Adipose tissue (tissue), 3 donors: ENCODE data around the gene CDC42SE1. TPM values are rescaled to one million over a fixed set of nuclear protein-coding genes. Genes with fewer than 3 reads are reported as not detected.

Experiments
- H3K27ac ChIP-seq: one replicate; pipeline ENCODE4 v1.5.1; 2013; ENCODE audit warnings: low read depth, low read length
- WGBS, 3 donors: extraction: QIAGEN DNeasy Blood & Tissue Kit; methylation state at CpG; one replicate each; pipeline ENCODE4 v1.1.7; 2013; 5-methylcytosine and 5-hydroxymethylcytosine counted together
- polyA plus RNA-seq, 3 donors: library from polyadenylated mRNA; stranded (reverse); fragments of 200-250 nt; gene quantifications; one replicate each; pipeline ENCODE4 v1.2.3, GENCODE V29; 2013
- donor health status: healthy with polysubstance abuse.
- donor health status: Bipolar disorder and iron deficiency.
- donor health status: healthy.

The CDC42SE1 gene
- polyA plus RNA-seq, 3 donors, result 25.9 to 72.3 (median 64.3) TPM

GRCh38 chr1:151056149-151056548 is 3.3 kb downstream of the CDC42SE1 start:
- H3K27ac ChIP-seq, result no peak overlapping the region
- 34 to 68% (median 43%) methylated on average over 2 of the region's 2 CpGs for WGBS, 3 donors

- H3K27ac ChIP-seq, result no peak overlapping the region
- WGBS, 3 donors, result 43 to 48% (median 46%) methylated on average over 2 of the region's 2 CpGs
Measured at GRCh38 chr1:151055581-151055980, 3.8 kb downstream of the CDC42SE1 start.

GRCh38 chr1:151054971-151055547 is 4.4 kb downstream of the CDC42SE1 start:
- no peak overlapping the region for H3K27ac ChIP-seq
- 83 to 89% (median 88%) methylated on average over 4 of the region's 4 CpGs for WGBS, 3 donors

GRCh38 chr1:151051356-151052009 is 7.9 kb downstream of the CDC42SE1 start:
- WGBS, 3 donors, result 70 to 88% (median 78%) methylated on average over 2 of the region's 2 CpGs
- H3K27ac ChIP-seq, result no peak overlapping the region

GRCh38 chr1:151050051-151050688 is 9.3 kb downstream of the CDC42SE1 start:
- H3K27ac ChIP-seq, result no peak overlapping the region
- 78 to 86% (median 84%) methylated on average over 2 of the region's 2 CpGs for WGBS, 3 donors

GRCh38 chr1:151049458-151049857 is 10.0 kb downstream of the CDC42SE1 start:
- 90 to 93% (median 92%) methylated on average over 5 of the region's 5 CpGs for WGBS, 3 donors
- no peak overlapping the region for H3K27ac ChIP-seq

GRCh38 chr1:151048645-151049032 is 10.8 kb downstream of the CDC42SE1 start:
- 15 to 34% (median 20%) methylated on average over 3 of the region's 3 CpGs for whole genome bisulfite sequencing, 3 donors
- H3K27ac ChIP-seq, result no peak overlapping the region

- no peak overlapping the region for H3K27ac ChIP-seq
- 0 to 1% (median 1%) methylated on average over 48 of the region's 48 CpGs for WGBS, 3 donors
Measured at GRCh38 chr1:151047925-151048644, 11.3 kb downstream of the CDC42SE1 start.

GRCh38 chr1:151047591-151047924 is 11.9 kb downstream of the CDC42SE1 start, which contains the start of gene C1orf56:
Gene C1orf56 (plus strand): TSS chr1:151047751. CDS start chr1:151047848, 97 bp downstream.
- WGBS, 3 donors, result 0 to 1% (median 0%) methylated on average over 24 to 29 of the region's 29 CpGs

GRCh38 chr1:151043163-151043562 is 16.3 kb downstream of the CDC42SE1 start:
- H3K27ac ChIP-seq, result no peak overlapping the region
- 89 to 96% (median 92%) methylated on average over 1 of the region's 1 CpG for WGBS, 3 donors

More at GRCh38 chr1:151047591-151047924, 11.9 kb downstream of the CDC42SE1 start, which contains the start of gene C1orf56:
- H3K27ac ChIP-seq, result no peak within 1 kb of the TSS

GRCh38 chr1:151039521-151039920 is 19.9 kb downstream of the CDC42SE1 start:
- WGBS, 3 donors, result 85 to 91% (median 89%) methylated on average over 3 of the region's 3 CpGs
- H3K27ac ChIP-seq, result no peak overlapping the region

GRCh38 chr1:151037032-151037431 is 22.4 kb downstream of the CDC42SE1 start:
- H3K27ac ChIP-seq, result no peak overlapping the region
- 82 to 89% (median 88%) methylated on average over 6 of the region's 6 CpGs for WGBS, 3 donors

- 45 to 68% (median 57%) methylated on average over 2 of the region's 2 CpGs for WGBS, 3 donors
- H3K27ac ChIP-seq, result no peak within 1 kb of the TSS
Measured at GRCh38 chr1:151036356-151036755, 23.1 kb downstream of the CDC42SE1 start, which contains the start of gene BNIPL. Gene BNIPL (plus strand): TSS chr1:151036586. CDS start chr1:151036726, 140 bp downstream.

GRCh38 chr1:151035167-151035566 is 24.3 kb downstream of the CDC42SE1 start:
- H3K27ac ChIP-seq, result no peak overlapping the region
- WGBS, 3 donors, result 84 to 92% (median 87%) methylated on average over 3 of the region's 3 CpGs

GRCh38 chr1:151032164-151032563 is 27.3 kb downstream of the CDC42SE1 start:
- H3K27ac ChIP-seq, result no peak overlapping the region
- WGBS, 3 donors, result 96 to 100% (median 99%) methylated on average over 8 of the region's 8 CpGs

- H3K27ac ChIP-seq, result no peak overlapping the region
Measured at GRCh38 chr1:151026460-151026859, 33.0 kb downstream of the CDC42SE1 start.

GRCh38 chr1:151024540-151025146 is 34.8 kb downstream of the CDC42SE1 start:
- WGBS, 3 donors, result 24 to 27% (median 26%) methylated on average over 6 of the region's 6 CpGs

GRCh38 chr1:151013518-151013917 is 45.9 kb downstream of the CDC42SE1 start:
- H3K27ac ChIP-seq, result no peak overlapping the region
- WGBS, 3 donors, result 30 to 64% (median 57%) methylated on average over 2 of the region's 2 CpGs

More at GRCh38 chr1:151024540-151025146, 34.8 kb downstream of the CDC42SE1 start:
- H3K27ac ChIP-seq, result no peak overlapping the region
